HG03469 (cell line): ENCODE data around the gene CLDN22.

Experiments
- ATAC-seq: cut with Tn5 transposase; IDR thresholded peaks from one replicate; pipeline ENCODE4 v1.9.1; 2021; ENCODE audit warnings: mild to moderate bottlenecking, moderate library complexity, moderate number of reproducible peaks; ENCODE audit not compliant: unreplicated experiment

CLDN22 gene

DNA sequence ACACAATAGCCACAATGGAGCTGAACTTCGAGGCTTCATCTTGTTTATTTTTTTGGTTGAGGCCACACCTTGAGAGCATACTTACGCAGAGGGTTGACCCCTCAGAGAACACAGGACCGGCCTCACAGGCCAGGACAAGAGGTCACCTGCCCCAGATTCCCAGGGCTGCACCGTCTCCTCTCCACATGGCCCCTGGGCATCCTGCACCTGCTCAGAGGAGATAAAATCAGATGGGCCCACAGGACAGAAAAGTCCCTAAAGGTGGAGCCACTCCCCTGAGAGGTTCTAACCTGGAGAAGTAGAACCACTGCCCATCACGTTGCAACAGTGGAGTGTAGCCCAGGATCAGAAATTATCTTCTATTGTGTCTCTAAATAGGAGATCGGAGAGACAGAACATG, 3.2 kb upstream of the CLDN22 start:
- no peak for ATAC-seq

DNA sequence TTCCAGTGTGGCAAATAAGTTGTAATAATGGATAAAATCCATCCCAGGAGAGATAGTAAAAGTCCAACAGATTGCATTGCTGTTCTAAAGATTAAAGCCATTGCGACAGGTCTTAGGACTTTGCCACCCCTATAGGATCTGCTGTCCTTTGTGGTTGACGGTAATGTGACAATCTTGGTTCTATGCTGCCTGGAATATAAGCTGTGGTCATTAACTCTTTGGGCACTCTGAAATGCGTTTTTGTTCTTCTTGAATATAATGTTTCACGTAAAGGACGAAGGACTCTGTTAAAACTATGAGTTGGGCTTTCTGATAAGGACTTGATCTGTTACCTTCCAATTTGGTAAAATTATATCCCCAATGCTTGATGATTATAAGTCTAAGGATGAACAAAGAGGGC, 2.2 kb upstream of the CLDN22 start, which contains the start of gene CLDN24:
Gene CLDN24, minus strand, starts transcription at position 101 of the 400 bp plus-strand sequence. Its CDS starts 0 bp downstream, at position 101.
- ATAC-seq: no peak

DNA sequence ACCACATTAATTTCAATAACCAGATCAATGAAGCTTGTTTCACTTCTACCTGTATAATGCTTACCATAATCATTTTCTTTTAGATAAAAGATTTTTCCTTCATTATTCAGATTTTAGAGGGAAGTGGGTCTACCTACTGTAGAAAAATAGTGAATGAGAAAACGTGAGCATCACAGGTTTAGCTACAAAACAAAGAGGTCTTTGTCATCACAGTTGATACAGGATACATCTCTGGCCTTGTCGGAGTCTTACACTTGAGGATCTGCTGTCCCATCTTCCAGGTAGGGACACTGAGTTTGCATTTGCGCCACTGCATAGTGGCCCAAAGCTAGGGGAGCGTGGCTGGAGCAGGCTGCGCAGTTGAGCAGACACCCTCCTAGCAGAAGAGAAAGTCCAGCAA, 1.4 kb upstream of the CLDN22 start:
- no peak for ATAC-seq

DNA sequence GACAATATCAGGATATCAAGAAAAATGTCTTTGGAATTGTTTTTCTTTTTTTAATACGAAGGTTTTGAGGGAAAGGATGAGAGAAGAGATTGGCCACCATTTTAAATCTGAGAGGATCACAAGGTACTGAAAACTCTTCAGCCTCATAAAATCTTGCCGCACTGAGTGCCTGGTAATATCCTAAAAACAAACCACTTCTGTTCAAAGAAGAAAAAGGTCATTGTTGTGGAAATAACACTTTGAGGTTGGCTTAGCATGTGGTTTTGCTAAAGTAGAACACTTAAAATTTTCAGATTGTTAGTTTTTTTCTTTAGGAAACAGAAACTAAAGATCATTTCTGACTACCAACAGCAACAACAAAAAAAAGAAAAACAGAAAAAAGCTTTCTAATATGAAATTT, 1.0 kb upstream of the CLDN22 start:
- no peak for ATAC-seq

DNA sequence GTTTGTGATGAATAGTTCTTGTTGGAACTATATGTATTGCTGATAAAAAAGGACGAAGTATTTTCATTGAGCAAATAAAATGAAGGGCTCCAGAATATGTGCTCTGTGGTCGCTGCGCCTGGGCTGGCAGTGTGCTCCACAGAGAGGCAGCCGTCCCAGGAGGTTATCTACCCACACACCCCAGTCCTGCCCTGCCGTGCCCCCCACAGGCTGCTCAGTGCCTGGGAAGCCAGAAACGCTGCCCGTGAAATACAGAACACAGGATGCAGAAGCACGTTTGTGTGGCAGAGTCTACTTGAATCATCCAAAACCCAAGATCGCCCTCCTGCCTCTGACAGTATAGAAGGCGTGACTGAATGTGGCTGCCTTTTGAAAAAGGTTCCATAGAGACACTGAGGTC, 1.4 kb downstream of the CLDN22 start:
- ATAC-seq: no peak

DNA sequence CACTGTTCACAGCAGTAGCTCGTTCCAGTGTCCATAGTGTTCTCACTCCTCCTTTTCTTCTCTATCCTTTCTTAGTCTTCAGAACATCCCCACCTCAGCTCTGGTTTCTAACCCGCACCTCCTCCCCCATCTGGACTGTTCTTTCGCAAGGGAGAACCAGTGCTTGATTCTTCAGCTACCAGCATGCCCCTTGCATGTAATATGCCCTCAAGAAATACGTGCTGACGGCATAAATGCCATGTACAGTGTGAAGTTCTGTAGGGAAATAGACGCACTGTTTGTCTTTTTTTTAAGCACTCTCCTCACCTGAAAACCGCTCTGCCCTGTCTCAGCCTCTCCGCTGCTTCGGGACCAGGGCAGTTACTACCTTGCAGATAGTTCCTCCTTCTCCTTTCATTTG, 5.3 kb downstream of the CLDN22 start:
- no peak for ATAC-seq

DNA sequence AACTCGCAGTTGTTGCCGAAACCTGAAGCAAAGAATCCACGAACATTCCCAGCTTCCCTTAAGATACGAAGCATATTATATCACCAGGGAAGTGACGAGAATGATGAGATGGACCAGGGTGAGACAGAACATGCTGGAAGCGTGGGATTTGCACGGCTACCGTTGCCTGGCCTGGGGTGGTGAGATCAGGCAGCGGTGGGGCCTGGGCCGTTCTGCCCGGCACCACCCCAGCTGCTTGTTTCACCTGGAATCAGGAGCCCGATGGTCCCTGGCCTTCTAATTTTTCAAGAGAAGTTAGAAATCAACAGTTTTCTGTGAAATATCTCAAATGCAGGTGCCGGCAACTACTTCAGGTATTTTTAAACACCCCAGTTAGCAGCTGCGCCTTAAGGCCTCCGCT, 5.7 kb downstream of the CLDN22 start:
- ATAC-seq: no peak

DNA sequence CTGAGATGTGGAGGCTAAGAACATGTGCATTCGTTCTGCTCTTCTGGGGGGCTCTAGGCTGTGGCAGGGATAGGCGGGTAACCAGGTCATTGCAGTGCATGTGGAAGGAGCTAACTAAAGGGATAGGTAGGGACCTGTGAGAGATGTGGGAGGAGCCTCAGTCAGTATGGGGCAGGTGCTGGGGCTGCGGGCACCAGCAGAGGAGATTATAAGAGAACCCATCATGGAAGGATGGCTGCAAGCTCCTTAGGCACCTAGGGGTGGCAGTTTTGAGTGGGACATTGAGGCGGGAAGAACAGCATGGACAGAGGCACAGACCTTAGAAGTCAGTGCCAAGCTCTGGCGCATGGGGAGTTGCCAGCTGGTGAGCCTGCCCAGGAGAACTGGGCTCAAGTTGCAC, 7.2 kb downstream of the CLDN22 start:
- no peak for ATAC-seq

DNA sequence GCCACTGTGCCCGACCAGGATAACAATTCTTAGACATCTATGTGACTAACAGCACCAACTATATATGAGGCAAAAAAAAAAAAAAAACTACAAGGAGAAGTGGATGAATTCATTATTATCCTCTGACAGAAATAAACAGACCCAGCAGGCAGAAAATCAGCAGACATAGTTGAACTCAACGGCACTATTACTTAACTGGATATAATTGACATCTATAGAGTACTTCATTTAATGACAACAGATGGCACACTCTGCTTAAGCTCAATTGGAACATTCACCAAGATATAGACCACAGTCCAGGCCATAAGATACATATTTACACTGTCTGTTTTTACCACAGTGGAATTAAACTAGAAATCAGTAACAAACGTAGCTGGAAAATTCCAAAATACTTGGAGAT, 13.3 kb downstream of the CLDN22 start:
- ATAC-seq: no peak

DNA sequence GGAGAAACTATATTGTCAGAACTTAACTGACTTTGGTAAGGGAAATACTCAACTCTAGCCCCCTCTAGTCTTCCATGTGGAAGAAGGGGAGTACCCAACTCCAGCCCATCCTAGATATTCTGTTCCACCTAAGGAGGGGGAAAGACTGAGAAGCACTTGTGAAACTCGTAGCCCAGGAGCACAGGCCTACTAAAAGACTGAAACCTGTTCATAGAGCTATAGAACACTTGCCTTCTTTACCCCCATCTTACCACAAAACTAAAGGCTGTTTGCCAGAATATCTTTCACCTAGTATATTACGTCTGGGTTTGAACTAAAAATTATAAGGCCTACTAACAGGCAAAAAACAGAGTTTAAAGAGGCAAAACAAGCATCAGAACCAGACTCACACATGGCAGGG, 15.5 kb downstream of the CLDN22 start:
- no peak for ATAC-seq

DNA sequence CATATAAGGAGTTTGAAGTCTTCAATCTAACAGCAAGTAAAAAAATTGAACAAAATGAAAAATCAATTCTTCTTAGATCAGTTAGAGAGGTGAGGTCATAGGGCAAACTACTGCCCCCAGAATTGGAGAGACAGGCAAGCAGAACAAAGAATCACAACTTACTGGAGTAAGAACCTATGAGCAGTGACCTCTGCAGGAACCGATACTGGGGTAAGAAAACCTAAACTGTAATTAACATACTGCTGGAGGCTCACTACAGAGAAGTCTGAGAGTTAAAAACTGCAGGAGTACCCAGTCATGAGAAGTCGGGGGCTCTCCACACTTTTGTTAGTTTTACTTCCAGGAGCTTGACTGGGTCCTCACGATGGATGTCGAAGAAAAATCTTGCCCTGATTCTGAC, 16.0 kb downstream of the CLDN22 start:
- ATAC-seq: peak; percentile 44

DNA sequence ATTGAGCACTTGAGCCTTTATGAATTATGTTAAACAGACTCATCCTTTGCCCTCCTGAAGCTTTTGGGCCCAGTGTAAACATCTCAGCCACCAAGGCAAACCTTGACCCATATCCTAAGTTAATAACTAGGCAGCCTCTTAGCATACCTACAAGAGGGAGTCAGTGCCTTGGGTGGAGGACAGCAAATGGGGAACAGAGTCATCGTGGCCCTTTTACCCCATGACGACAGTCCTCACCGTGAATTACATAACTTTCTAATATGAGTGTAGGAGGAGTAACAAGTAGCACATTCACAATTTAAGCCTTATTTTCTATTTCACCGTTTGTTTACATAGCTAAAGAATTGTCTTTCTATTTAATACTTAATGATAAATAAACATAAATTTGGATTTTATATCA, 16.8 kb downstream of the CLDN22 start:
- ATAC-seq: no peak

DNA sequence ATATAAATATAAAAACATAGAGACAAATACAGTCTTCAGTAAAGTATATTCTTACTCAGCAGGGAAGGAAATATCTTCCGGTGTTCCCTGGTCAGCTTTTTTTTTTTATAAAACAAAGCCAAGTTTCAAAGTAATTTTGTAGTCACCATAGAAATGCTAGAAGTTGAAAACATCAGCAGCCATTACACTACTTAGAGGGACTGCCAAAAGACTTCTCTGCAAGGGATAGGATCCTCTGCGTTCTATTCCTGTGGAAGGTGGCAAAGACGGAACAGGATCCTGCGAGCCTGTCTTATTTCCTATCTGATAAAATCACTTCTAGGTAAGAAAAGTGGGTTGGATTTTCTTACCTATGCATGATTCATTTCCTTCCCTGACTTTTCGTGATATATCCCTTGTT, 19.4 kb downstream of the CLDN22 start:
- ATAC-seq: no peak

DNA sequence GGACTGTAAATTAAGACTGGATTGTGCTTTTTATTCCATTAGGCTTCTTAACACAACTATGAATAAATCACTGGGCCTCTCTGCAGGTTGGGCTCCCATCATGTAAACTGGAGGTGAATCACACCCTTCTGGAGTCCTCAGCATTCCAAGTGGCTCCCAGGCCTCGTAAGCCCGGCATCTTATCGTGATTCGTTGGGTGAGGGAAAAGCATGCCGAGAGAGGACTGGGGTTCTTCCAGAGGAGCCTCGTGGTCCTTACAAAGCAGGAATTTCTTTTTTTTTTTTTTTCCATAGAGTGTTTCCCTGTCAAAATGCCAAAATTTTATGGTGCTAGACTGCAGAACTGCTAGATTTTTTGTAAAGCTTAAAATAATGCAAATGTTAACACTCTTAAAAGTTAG, 20.0 kb downstream of the CLDN22 start:
- ATAC-seq: no peak

DNA sequence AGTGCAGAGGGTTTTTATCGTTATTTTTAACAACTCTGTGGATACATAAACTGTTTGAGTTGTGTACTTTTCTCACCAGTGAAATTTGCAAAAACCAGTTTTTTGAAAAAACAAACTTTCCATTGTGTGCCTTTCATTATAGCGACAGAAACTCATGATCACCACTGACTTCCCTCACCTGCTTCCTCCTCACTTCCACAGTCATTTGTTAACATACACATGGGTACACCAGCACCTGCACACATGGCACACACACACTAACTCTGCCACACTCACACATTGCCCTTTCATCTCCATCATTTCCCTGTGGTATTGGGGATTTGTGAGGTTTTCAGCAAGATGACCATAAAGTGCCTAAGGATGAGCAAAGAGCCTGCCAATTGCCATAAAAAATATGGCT, 20.6 kb downstream of the CLDN22 start:
- no peak for ATAC-seq

DNA sequence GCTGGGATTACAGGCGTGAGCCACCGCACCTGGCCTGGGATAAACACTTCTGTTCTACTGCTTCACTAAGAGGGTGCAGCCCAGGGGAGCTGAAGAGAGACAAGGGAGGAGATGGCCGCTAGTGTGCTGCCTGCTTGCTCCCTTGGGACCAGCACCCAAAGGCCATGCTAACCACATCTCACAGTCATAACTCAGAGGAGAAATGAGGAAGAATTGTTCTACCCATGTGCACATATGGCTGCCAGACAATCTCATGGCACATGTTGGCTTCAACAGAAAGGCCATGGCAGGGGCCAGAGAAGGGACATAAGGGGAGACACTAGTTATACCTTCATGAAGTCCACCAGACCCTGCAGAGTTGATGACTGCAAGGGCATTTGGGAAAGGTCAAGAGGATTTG, 22.4 kb downstream of the CLDN22 start:
- peak; percentile 85 for ATAC-seq

DNA sequence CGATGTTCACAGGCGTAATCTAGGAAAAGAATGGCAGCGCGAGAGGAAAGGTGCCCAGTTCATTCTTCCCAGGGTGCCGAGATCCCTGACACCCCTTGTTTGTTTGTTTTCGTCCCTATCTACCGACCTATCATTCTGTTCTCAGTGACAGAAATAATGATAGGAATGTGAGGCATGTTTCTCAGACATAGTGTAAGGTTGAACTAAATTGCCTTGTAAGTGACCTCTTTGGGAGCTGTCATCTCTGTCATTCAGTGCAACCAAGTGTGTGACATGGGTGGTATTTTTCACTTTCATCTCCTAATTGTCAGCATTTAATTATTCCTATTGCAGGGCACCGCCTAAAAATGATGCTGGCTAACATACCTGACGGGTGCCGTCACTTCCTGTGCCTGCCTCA, 24.4 kb downstream of the CLDN22 start:
- ATAC-seq: no peak

DNA sequence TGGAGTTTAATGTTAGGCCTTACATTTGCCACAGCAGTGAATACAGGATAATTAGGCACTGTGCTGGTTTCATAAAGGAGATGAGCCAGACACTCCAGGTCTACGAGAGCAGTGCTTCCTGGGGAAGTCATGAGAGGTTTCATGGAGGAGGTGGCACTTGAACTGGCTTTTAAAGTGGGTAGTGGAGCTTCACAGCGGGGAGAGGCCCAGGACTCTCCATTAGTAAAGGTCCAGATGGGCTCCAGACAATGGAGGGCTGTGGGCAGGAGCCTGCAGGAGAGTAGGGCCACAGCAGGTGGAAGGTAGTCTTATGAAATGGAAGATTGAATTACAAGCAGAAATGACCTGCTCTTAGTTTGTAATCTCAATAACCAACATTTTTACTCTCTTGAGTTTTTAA, 29.0 kb downstream of the CLDN22 start:
- no peak for ATAC-seq

DNA sequence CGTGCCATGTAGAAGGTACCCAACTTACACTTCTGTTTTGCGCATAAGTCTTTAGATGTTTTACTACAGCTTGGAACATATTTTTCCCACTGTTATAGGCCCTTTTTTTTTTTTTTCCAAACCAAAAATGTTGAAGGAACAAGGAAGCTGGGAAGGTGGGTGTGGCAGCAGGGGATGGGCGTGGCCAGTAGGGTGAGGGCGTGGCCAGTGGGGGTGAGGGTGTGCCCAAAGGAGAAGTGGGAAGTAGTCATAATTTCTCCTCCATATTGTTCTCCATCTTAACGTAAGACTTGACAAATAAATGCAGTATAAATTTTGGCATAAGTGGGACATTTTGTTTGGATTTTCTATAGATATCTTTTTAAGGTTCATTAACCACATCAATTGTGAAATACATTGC, 30.4 kb downstream of the CLDN22 start:
- ATAC-seq: no peak

DNA sequence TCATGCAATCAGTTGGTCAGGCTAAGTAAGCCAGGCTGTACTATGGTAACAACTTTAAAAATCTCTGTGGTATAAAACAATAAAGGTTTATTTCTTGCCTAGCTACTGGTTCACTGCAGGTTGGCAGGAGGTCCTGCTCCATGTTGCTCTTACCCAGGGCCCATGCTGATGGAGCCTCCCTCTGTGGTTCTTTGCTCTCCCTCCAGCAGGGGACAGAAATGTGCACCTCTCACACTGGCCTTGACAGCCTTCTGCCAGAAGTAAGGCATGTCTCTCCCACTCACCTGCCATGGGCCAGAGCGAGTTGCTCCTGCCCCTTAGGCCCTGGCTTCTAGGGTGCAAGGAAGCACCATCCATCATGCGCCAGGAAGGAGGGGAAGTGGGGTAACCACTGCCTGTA, 31.1 kb downstream of the CLDN22 start:
- no peak for ATAC-seq

DNA sequence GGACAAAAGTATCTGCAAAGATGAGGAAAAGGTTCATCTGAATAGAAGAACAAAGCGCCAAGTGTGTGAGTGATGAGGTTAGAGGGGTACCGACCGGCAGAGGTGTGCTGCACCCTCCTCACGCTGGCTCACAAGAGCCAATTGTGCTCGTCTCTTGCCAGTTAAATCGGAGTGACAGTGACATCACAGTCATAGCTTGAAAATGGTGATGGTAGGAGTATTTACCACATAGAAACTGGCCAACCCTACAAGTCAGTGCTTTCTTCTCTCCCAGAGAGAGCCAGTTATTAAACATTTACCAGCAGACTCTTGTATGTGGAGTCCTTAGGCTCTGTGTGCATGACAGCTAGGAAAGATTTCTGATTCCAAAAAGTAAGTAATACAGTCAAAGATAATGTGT, 32.4 kb downstream of the CLDN22 start:
- ATAC-seq: peak; percentile 74

DNA sequence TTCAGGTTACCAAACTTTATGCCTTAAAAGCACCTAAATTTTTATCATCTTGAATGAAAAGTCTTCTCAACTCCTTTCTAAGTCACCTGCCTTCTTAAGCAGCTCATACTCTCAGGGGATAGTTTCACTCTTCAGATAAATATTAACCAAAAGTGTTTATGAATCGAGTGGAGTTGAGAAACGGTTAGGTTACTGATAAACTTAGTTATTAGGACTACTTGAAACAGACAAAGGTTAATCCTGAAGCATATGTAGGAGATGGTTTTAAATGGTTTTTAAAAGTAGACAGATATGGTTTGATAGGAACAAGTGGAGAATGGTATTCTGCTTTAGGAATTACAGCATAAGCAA, 32.8 kb downstream of the CLDN22 start:
- no peak for ATAC-seq

DNA sequence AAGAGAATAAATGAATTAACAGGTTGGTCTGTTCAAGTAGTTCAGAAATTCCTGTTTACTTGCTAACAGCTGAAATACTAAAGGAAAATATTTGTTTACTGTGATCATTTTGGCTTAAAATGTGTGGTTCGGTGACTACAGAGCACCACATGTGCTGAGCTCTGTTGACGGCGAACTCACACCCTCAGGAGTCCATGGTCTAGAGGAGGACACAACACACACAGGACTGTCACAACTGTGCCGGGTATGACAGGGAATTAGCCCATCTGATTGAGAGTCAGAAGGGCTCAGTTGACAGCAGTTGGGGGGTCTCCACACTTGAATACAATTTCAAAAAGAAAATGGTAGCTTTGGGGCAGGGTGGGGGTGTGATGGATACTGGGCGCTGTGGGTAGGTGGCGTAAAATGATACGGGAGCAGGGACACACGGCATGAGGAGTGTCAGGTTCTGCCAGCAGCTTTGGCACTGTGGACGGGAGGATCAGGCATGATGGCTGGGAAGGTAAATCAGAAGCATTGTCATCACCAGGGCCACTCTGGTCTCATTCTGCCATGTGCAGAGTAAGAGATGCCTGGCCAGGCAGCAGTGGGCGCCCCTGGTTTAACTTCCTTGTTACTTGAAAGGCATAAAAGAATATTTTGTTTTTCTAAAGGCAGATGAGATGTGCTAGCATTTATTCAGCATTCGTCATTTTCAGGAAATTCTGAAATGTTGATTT, 33.3 kb downstream of the CLDN22 start:
- no peak for ATAC-seq
